ENCODE measurements around the gene B4GALT5.

Gene B4GALT5

GRCh38 chr20:49701916-49702315 lies 11.8 kb downstream of the B4GALT5 start:
- Histone ChIP-seq H3K4ac (ENCODE audit: low read depth in 1 of 2, low read length in 2 of 2) (no peak overlapping the region), H3K4me3 (ENCODE audit: insufficient read depth in 1 of 2, low read depth in 1 of 2, low read length in 2 of 2) (no peak overlapping the region)
- DNase-seq = no peak

DNA sequence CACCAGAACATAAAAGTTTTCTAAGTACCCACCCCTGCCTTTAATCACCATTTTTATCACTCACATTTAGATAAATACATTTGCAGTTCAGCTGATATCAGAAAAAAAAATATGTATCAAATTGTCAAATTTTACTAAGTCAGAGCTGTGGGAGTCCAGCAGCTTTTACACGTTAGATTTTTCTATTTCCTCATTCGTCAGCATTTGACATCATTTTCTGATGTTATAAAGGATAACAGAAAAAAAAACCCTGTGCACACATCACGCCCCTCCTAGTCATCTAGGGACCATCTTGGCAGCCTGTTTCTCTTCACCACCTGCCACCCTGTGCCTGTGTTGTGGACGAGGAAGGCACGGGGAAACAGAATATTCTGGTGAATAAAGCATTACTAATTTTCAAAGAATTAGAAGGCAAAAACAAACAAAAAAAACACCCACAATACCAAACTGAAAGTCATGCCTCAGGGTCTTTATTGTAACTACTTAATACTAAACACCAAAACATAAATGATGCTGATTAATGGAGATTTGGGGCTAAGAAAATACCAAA lies 12.4 kb downstream of the B4GALT5 start:
- no peak overlapping the region for H2BK5ac ChIP-seq (ENCODE audit: low read depth, low read length, poor library complexity, severe bottlenecking)
- no peak overlapping the region for H2BK12ac ChIP-seq (ENCODE audit: low read length in 2 of 2)
- WGBS = no CpG with 5 or more reads among the region's 5 CpGs
- no peaks in the 10 kb centered on the region for H3K27me3 ChIP-seq (ENCODE audit: control insufficient read depth in 1 of 2, insufficient read depth in 1 of 2, low read length in 2 of 2)
- H4K8ac ChIP-seq (ENCODE audit: low read length) = no peak overlapping the region
- no peak overlapping the region for H3K18ac ChIP-seq (ENCODE audit: low read depth in 1 of 2, low read length in 2 of 2)
- no peak overlapping the region for H2BK15ac ChIP-seq (ENCODE audit: low read depth, poor library complexity, severe bottlenecking)
- peak overlapping the region; percentile 27 for H3K4me2 ChIP-seq (ENCODE audit: low read length, poor library complexity, severe bottlenecking)
- DNase-seq = no peak
- no peak overlapping the region for H2BK120ac ChIP-seq (ENCODE audit: low read depth, low read length)
- no peak overlapping the region for H3K14ac ChIP-seq (ENCODE audit: low read length in 2 of 2)
- H3K4ac ChIP-seq (ENCODE audit: low read depth in 1 of 2, low read length in 2 of 2) = no peak overlapping the region
- peak overlapping the region; percentile 74 for H3K9ac ChIP-seq (ENCODE audit: low read length)
- no peaks in the 10 kb centered on the region for H3K9me3 ChIP-seq (ENCODE audit: control insufficient read depth, low read length)
- peak overlapping the region; percentile 14 for H3K27ac ChIP-seq (ENCODE audit: low read length, poor library complexity, severe bottlenecking)
- peaks cover 19% of the 10 kb centered on the region for H3K4me1 ChIP-seq (ENCODE audit: control insufficient read depth, insufficient read depth, low read depth, low read length)
- H2AK5ac ChIP-seq (ENCODE audit: low read length, severe bottlenecking) = no peak overlapping the region
- H3K36me3 ChIP-seq (ENCODE audit: control insufficient read depth in 1 of 2, insufficient read depth in 2 of 2, low read depth in 1 of 2, low read length in 2 of 2) = peaks cover 0 to 4% of the 10 kb centered on the region in 2 experiments
- H3K4me3 ChIP-seq (ENCODE audit: insufficient read depth in 1 of 2, low read depth in 1 of 2, low read length in 2 of 2) = no peak overlapping the region
- H3K79me1 ChIP-seq (replicated peaks; ENCODE audit: low read length, poor library complexity, severe bottlenecking) = no peaks in the 10 kb centered on the region
- no peak overlapping the region for H2AFZ ChIP-seq (ENCODE audit: low read depth, low read length)
- H3K23ac ChIP-seq (ENCODE audit: low read length in 2 of 2) = no peak overlapping the region
- no peak overlapping the region for H4K91ac ChIP-seq (ENCODE audit: low read length)

More at GRCh38 chr20:49701916-49702315, 11.8 kb downstream of the B4GALT5 start:
- Histone ChIP-seq H3K23ac (ENCODE audit: low read length in 2 of 2) (no peak overlapping the region), H3K36me3 (ENCODE audit: control insufficient read depth in 1 of 2, insufficient read depth in 2 of 2, low read depth in 1 of 2, low read length in 2 of 2) (peaks cover 0 to 4% of the 10 kb centered on the region in 2 experiments), H3K4me2 (ENCODE audit: low read length, poor library complexity, severe bottlenecking) (no peak overlapping the region), H2AFZ (ENCODE audit: low read depth, low read length) (no peak overlapping the region), H3K14ac (ENCODE audit: low read length in 2 of 2) (no peak overlapping the region), H3K18ac (ENCODE audit: low read depth in 1 of 2, low read length in 2 of 2) (no peak overlapping the region), H2AK5ac (ENCODE audit: low read length, severe bottlenecking) (no peak overlapping the region), H3K4me1 (ENCODE audit: control insufficient read depth, insufficient read depth, low read depth, low read length) (peaks cover 19% of the 10 kb centered on the region), H3K9me3 (ENCODE audit: control insufficient read depth, low read length) (no peaks in the 10 kb centered on the region), H4K8ac (ENCODE audit: low read length) (no peak overlapping the region), H2BK120ac (ENCODE audit: low read depth, low read length) (no peak overlapping the region), H3K9ac (ENCODE audit: low read length) (no peak overlapping the region), H3K27ac (ENCODE audit: low read length, poor library complexity, severe bottlenecking) (no peak overlapping the region), H2BK15ac (ENCODE audit: low read depth, poor library complexity, severe bottlenecking) (no peak overlapping the region), H3K79me1 (replicated peaks; ENCODE audit: low read length, poor library complexity, severe bottlenecking) (no peaks in the 10 kb centered on the region), H2BK5ac (ENCODE audit: low read depth, low read length, poor library complexity, severe bottlenecking) (no peak overlapping the region), H4K91ac (ENCODE audit: low read length) (no peak overlapping the region), H2BK12ac (ENCODE audit: low read length in 2 of 2) (no peak overlapping the region), H3K27me3 (ENCODE audit: control insufficient read depth in 1 of 2, insufficient read depth in 1 of 2, low read length in 2 of 2) (no peaks in the 10 kb centered on the region)
- 98% methylated on average over 7 of the region's 8 CpGs for WGBS

- Histone ChIP-seq H3K9ac (ENCODE audit: low read length) (peak overlapping the region; percentile 74), H3K4me2 (ENCODE audit: low read length, poor library complexity, severe bottlenecking) (no peak overlapping the region), H4K8ac (ENCODE audit: low read length) (no peak overlapping the region), H3K79me1 (replicated peaks; ENCODE audit: low read length, poor library complexity, severe bottlenecking) (no peaks in the 10 kb centered on the region), H2AFZ (ENCODE audit: low read depth, low read length) (no peak overlapping the region), H3K4me1 (ENCODE audit: control insufficient read depth, insufficient read depth, low read depth, low read length) (peaks cover 19% of the 10 kb centered on the region), H3K27ac (ENCODE audit: low read length, poor library complexity, severe bottlenecking) (no peak overlapping the region), H2BK5ac (ENCODE audit: low read depth, low read length, poor library complexity, severe bottlenecking) (no peak overlapping the region), H2AK5ac (ENCODE audit: low read length, severe bottlenecking) (no peak overlapping the region), H2BK12ac (ENCODE audit: low read length in 2 of 2) (no peak overlapping the region), H3K36me3 (ENCODE audit: control insufficient read depth in 1 of 2, insufficient read depth in 2 of 2, low read depth in 1 of 2, low read length in 2 of 2) (peaks cover 0 to 4% of the 10 kb centered on the region in 2 experiments), H2BK15ac (ENCODE audit: low read depth, poor library complexity, severe bottlenecking) (no peak overlapping the region), H3K4me3 (ENCODE audit: insufficient read depth in 1 of 2, low read depth in 1 of 2, low read length in 2 of 2) (no peak overlapping the region), H3K27me3 (ENCODE audit: control insufficient read depth in 1 of 2, insufficient read depth in 1 of 2, low read length in 2 of 2) (no peaks in the 10 kb centered on the region), H3K9me3 (ENCODE audit: control insufficient read depth, low read length) (no peaks in the 10 kb centered on the region), H3K4ac (ENCODE audit: low read depth in 1 of 2, low read length in 2 of 2) (no peak overlapping the region), H3K18ac (ENCODE audit: low read depth in 1 of 2, low read length in 2 of 2) (no peak overlapping the region), H2BK120ac (ENCODE audit: low read depth, low read length) (no peak overlapping the region), H3K23ac (ENCODE audit: low read length in 2 of 2) (no peak overlapping the region), H4K91ac (ENCODE audit: low read length) (no peak overlapping the region), H3K14ac (ENCODE audit: low read length in 2 of 2) (no peak overlapping the region)
- 24% methylated on average over 4 of the region's 7 CpGs for WGBS
- DNase-seq = peak; percentile 84
Measured at GRCh38 chr20:49700411-49701185, 13.1 kb downstream of the B4GALT5 start.

- peak; percentile 64 for DNase-seq
- no peak overlapping the region for H3K23ac ChIP-seq (ENCODE audit: low read length in 2 of 2)
Measured at GRCh38 chr20:49699200-49699992, 14.3 kb downstream of the B4GALT5 start.

More at GRCh38 chr20:49699200-49699992, 14.3 kb downstream of the B4GALT5 start:
- Histone ChIP-seq H3K14ac (ENCODE audit: low read length in 2 of 2) (no peak overlapping the region), H2AK5ac (ENCODE audit: low read length, severe bottlenecking) (no peak overlapping the region), H2BK12ac (ENCODE audit: low read length in 2 of 2) (no peak overlapping the region), H3K18ac (ENCODE audit: low read depth in 1 of 2, low read length in 2 of 2) (no peak overlapping the region), H3K9ac (ENCODE audit: low read length) (no peak overlapping the region), H3K79me1 (replicated peaks; ENCODE audit: low read length, poor library complexity, severe bottlenecking) (no peaks in the 10 kb centered on the region), H3K4me1 (ENCODE audit: control insufficient read depth, insufficient read depth, low read depth, low read length) (peaks cover 22% of the 10 kb centered on the region), H2BK15ac (ENCODE audit: low read depth, poor library complexity, severe bottlenecking) (no peak overlapping the region), H4K8ac (ENCODE audit: low read length) (no peak overlapping the region), H4K91ac (ENCODE audit: low read length) (no peak overlapping the region), H3K36me3 (ENCODE audit: control insufficient read depth in 1 of 2, insufficient read depth in 2 of 2, low read depth in 1 of 2, low read length in 2 of 2) (peaks cover 0 to 4% of the 10 kb centered on the region in 2 experiments), H3K9me3 (ENCODE audit: control insufficient read depth, low read length) (no peaks in the 10 kb centered on the region), H3K27me3 (ENCODE audit: control insufficient read depth in 1 of 2, insufficient read depth in 1 of 2, low read length in 2 of 2) (no peaks in the 10 kb centered on the region), H3K4ac (ENCODE audit: low read depth in 1 of 2, low read length in 2 of 2) (no peak overlapping the region), H2BK5ac (ENCODE audit: low read depth, low read length, poor library complexity, severe bottlenecking) (no peak overlapping the region), H3K4me3 (ENCODE audit: insufficient read depth in 1 of 2, low read depth in 1 of 2, low read length in 2 of 2) (no peak overlapping the region), H3K4me2 (ENCODE audit: low read length, poor library complexity, severe bottlenecking) (no peak overlapping the region), H2AFZ (ENCODE audit: low read depth, low read length) (no peak overlapping the region), H3K27ac (ENCODE audit: low read length, poor library complexity, severe bottlenecking) (no peak overlapping the region), H2BK120ac (ENCODE audit: low read depth, low read length) (no peak overlapping the region)
- 41% methylated on average over 5 of the region's 6 CpGs for WGBS

Measured in mesenchymal stem cell (in vitro differentiated cells and primary cell).